ENCODE measurements around the gene NPDC1. TPM values are rescaled to one million over a fixed set of nuclear protein-coding genes. Genes with fewer than 3 reads are reported as not detected.

The NPDC1 gene
- total and polyA plus RNA-seq, 2 of the 8 experiments (the other 6 are each of a cell fraction or from before 2014, with no cell fraction given): 26.2 to 44.1 TPM

GRCh38 chr9:137023157-137023556 is 22.8 kb downstream of the NPDC1 start (continued):
- TF ChIP-seq EGR1 (IDR thresholded peaks at IDR 0.05; ENCODE audit: borderline replicate concordance, low read depth, low read length) (no peak), NANOG (IDR thresholded peaks at IDR 0.05; ENCODE audit: insufficient read depth, low read depth, low read length, poor library complexity, severe bottlenecking) (no peak), KDM5A (IDR thresholded peaks at IDR 0.05; ENCODE audit: low read length) (no peak), RBBP5 (IDR thresholded peaks at IDR 0.05; ENCODE audit: borderline replicate concordance, low read depth, low read length) (no peak), CHD2 (IDR thresholded peaks at IDR 0.05; ENCODE audit: low read length) (no peak), CEBPB (IDR thresholded peaks at IDR 0.05; ENCODE audit: low read depth, low read length) (no peak), SP4 (IDR thresholded peaks at IDR 0.05; ENCODE audit: low read length) (no peak)
